ENCODE data around the gene PPP1R1B.

The PPP1R1B gene

GRCh38 chr17:39595294-39595693 is 31.5 kb upstream of the PPP1R1B start:
- Histone ChIP-seq H3K4me1 (ENCODE audit: control insufficient read depth, insufficient read depth, low read length) (peaks cover 11% of the 10 kb centered on the region), H3K36me3 (ENCODE audit: control insufficient read depth, insufficient read depth, low read length, severe bottlenecking) (no peaks in the 10 kb centered on the region)
- DNase-seq (ENCODE audit: low read depth) = no peak

GRCh38 chr17:39595928-39596510 is 30.7 kb upstream of the PPP1R1B start:
- Histone ChIP-seq H3K4me3 (ENCODE audit: low read length) (no peak overlapping the region), H3K9ac (ENCODE audit: low read length) (no peak overlapping the region), H3K36me3 (ENCODE audit: control insufficient read depth, insufficient read depth, low read length, severe bottlenecking) (no peaks in the 10 kb centered on the region), H3K27me3 (replicated peaks; ENCODE audit: control insufficient read depth, insufficient read depth, low read length) (peaks cover 91% of the 10 kb centered on the region), H3K9me3 (ENCODE audit: control insufficient read depth, low read length) (no peaks in the 10 kb centered on the region), H3K4me1 (ENCODE audit: control insufficient read depth, insufficient read depth, low read length) (peaks cover 13% of the 10 kb centered on the region)
- no peak for DNase-seq (ENCODE audit: low read depth)

More at GRCh38 chr17:39595294-39595693, 31.5 kb upstream of the PPP1R1B start:
- H3K9ac ChIP-seq (ENCODE audit: low read length) = no peak overlapping the region
- H3K27me3 ChIP-seq (replicated peaks; ENCODE audit: control insufficient read depth, insufficient read depth, low read length) = peaks cover 83% of the 10 kb centered on the region
- H3K4me3 ChIP-seq (ENCODE audit: low read length) = no peak overlapping the region
- no peaks in the 10 kb centered on the region for H3K9me3 ChIP-seq (ENCODE audit: control insufficient read depth, low read length)

- peaks cover 13% of the 10 kb centered on the region for H3K4me1 ChIP-seq (ENCODE audit: control insufficient read depth, insufficient read depth, low read length)
- no peak for DNase-seq (ENCODE audit: low read depth)
- no peaks in the 10 kb centered on the region for H3K36me3 ChIP-seq (ENCODE audit: control insufficient read depth, insufficient read depth, low read length, severe bottlenecking)
Observed at GRCh38 chr17:39596543-39597267, 30.0 kb upstream of the PPP1R1B start.

DNA sequence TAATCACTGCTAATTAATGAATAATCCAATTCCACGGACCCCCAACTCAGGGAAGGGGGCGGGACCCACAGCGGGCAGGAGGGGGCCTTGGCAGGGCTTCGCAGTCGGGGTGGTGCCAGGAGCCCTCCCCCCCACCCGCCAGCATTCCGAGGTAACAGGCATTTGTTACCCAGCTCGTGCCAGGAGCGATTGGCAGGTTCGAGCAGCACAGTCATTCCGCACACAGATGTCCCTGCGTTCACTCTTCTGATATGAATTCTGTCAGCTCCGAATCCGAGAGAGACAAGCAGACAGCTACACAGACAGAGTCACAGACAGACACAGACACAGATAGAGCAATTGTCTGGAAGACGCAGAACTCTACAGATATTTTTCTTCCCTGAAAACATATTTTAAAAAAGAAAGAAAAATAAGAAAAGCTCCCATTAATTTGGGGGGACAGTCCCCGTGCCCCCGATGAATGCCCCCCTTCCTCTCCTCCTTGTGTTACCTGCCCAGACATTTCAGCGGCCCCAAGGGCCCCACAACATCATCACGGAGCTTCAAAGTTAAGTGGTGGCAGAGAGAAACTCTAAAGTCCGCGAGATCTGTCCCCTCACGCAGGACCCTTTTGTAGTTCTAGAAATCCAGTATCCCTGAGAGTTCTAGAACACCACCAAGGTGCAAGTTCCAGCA is 29.2 kb upstream of the PPP1R1B start:
- Histone ChIP-seq H3K4me3 (ENCODE audit: low read length) (no peak overlapping the region), H3K36me3 (ENCODE audit: control insufficient read depth, insufficient read depth, low read length, severe bottlenecking) (no peaks in the 10 kb centered on the region), H3K27me3 (replicated peaks; ENCODE audit: control insufficient read depth, insufficient read depth, low read length) (peaks cover 94% of the 10 kb centered on the region), H3K4me1 (ENCODE audit: control insufficient read depth, insufficient read depth, low read length) (peaks cover 13% of the 10 kb centered on the region), H3K9me3 (ENCODE audit: control insufficient read depth, low read length) (no peaks in the 10 kb centered on the region), H3K9ac (ENCODE audit: low read length) (no peak overlapping the region)
- no peak for DNase-seq (ENCODE audit: low read depth)

More at GRCh38 chr17:39596543-39597267, 30.0 kb upstream of the PPP1R1B start:
- Histone ChIP-seq H3K9me3 (ENCODE audit: control insufficient read depth, low read length) (no peaks in the 10 kb centered on the region), H3K9ac (ENCODE audit: low read length) (no peak overlapping the region), H3K4me3 (ENCODE audit: low read length) (no peak overlapping the region), H3K27me3 (replicated peaks; ENCODE audit: control insufficient read depth, insufficient read depth, low read length) (peaks cover 91% of the 10 kb centered on the region)

- no peak for DNase-seq (ENCODE audit: low read depth)
- no peak overlapping the region for H3K9ac ChIP-seq (ENCODE audit: low read length)
- no peaks in the 10 kb centered on the region for H3K9me3 ChIP-seq (ENCODE audit: control insufficient read depth, low read length)
- H3K4me3 ChIP-seq (ENCODE audit: low read length) = no peak overlapping the region
- peaks cover 94% of the 10 kb centered on the region for H3K27me3 ChIP-seq (replicated peaks; ENCODE audit: control insufficient read depth, insufficient read depth, low read length)
- H3K36me3 ChIP-seq (ENCODE audit: control insufficient read depth, insufficient read depth, low read length, severe bottlenecking) = no peaks in the 10 kb centered on the region
- H3K4me1 ChIP-seq (ENCODE audit: control insufficient read depth, insufficient read depth, low read length) = peaks cover 13% of the 10 kb centered on the region
Observed at GRCh38 chr17:39598047-39598481, 28.7 kb upstream of the PPP1R1B start.

DNA sequence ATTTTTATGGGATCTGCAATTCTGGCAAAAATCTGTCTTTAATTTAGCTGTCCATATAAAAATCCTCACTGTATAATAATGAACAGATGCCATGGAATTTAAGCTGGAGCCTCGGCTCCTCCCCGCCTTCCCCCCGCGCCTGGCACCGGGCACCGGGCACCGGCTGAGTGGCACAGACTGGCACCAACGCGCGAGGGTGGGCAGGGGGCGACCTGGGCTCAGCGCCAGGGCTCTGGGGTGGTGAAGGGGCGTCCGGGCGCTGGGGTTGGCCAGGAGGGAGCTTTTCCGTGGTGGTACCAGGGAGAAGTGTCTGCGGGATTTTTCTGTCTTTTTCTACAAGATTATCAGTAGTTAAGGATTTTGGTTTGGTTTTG is 28.1 kb upstream of the PPP1R1B start:
- Histone ChIP-seq H3K9me3 (ENCODE audit: control insufficient read depth, low read length) (no peaks in the 10 kb centered on the region), H3K4me3 (ENCODE audit: low read length) (no peak overlapping the region), H3K9ac (ENCODE audit: low read length) (no peak overlapping the region), H3K27me3 (replicated peaks; ENCODE audit: control insufficient read depth, insufficient read depth, low read length) (peaks cover 94% of the 10 kb centered on the region), H3K36me3 (ENCODE audit: control insufficient read depth, insufficient read depth, low read length, severe bottlenecking) (no peaks in the 10 kb centered on the region), H3K4me1 (ENCODE audit: control insufficient read depth, insufficient read depth, low read length) (peaks cover 13% of the 10 kb centered on the region)
- DNase-seq (ENCODE audit: low read depth) = no peak

- peaks cover 94% of the 10 kb centered on the region for H3K27me3 ChIP-seq (replicated peaks; ENCODE audit: control insufficient read depth, insufficient read depth, low read length)
- no peaks in the 10 kb centered on the region for H3K9me3 ChIP-seq (ENCODE audit: control insufficient read depth, low read length)
- H3K4me3 ChIP-seq (ENCODE audit: low read length) = no peak overlapping the region
- no peak overlapping the region for H3K9ac ChIP-seq (ENCODE audit: low read length)
- DNase-seq (ENCODE audit: low read depth) = no peak
- H3K36me3 ChIP-seq (ENCODE audit: control insufficient read depth, insufficient read depth, low read length, severe bottlenecking) = no peaks in the 10 kb centered on the region
- H3K4me1 ChIP-seq (ENCODE audit: control insufficient read depth, insufficient read depth, low read length) = peaks cover 13% of the 10 kb centered on the region
Observed at GRCh38 chr17:39599004-39599664, 27.6 kb upstream of the PPP1R1B start.

DNA sequence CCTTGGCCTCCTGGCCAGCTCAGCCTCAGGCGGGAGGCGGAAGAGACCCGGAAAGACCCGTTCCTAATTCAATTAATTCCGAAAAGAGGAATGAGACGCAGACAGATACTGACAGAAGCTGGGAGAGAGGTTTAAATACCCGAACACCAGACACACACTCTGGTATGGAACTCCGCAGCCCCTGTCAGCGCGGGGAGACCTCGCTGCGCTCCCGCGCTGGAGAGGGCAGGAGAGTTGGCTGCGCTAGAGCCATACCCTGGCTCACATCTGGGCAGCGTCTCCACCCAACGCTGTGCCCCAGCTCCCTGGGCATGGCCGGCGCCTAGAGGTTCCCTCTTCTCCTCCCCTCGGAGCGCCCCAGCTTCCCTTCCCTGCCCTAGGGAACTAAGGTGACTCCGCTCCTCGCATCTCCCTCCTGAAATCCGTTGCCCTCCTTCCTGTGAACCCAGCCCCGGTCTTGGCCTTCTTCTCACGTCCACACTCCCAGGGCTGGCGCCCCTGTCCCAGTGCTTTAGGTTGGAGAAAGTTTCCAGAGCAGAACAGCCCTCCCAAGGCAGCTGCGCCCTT is 27.0 kb upstream of the PPP1R1B start:
- Histone ChIP-seq H3K9ac (ENCODE audit: low read length) (no peak overlapping the region), H3K9me3 (ENCODE audit: control insufficient read depth, low read length) (no peaks in the 10 kb centered on the region), H3K27me3 (replicated peaks; ENCODE audit: control insufficient read depth, insufficient read depth, low read length) (peaks cover 96% of the 10 kb centered on the region), H3K36me3 (ENCODE audit: control insufficient read depth, insufficient read depth, low read length, severe bottlenecking) (no peaks in the 10 kb centered on the region), H3K4me3 (ENCODE audit: low read length) (no peak overlapping the region), H3K4me1 (ENCODE audit: control insufficient read depth, insufficient read depth, low read length) (peaks cover 13% of the 10 kb centered on the region)
- DNase-seq (ENCODE audit: low read depth) = no peak

DNA sequence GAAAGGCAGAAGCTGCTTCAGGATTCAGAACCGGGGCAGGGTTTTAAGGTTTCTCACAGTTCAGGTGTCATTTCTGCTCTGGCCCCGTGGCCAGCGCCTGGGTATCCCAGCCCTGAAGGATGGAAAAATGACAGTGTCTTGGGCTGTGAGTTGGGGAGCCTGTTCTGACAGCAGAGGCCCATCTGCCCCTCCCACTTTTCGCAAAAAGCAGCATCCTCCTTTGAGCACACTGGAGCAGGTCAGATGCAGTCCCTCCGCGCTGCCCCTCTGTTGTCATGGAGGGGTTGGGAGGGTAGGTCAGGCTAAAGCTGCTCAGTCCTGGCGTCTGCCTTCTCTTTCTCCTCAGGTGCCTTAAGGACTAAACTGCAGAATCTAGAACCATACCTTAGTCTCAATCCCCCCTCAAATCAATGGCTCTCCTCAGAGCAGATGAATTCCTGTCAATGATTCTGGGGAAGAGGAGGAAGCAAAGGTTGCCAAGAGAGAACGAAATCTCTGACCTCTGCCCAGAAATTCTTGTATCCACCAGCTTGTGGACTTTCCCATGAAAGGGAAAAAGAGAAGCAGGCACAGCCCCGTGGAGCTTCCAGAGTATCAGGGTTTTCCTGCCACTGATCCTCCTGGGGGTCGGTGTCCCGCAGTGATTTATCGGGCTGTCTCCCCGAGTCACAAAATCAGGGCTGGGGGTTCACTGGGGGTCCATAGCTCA is 26.3 kb upstream of the PPP1R1B start:
- no peaks in the 10 kb centered on the region for H3K9me3 ChIP-seq (ENCODE audit: control insufficient read depth, low read length)
- no peak overlapping the region for H3K4me3 ChIP-seq (ENCODE audit: low read length)
- no peak for DNase-seq (ENCODE audit: low read depth)
- H3K27me3 ChIP-seq (replicated peaks; ENCODE audit: control insufficient read depth, insufficient read depth, low read length) = peaks cover 95% of the 10 kb centered on the region
- H3K36me3 ChIP-seq (ENCODE audit: control insufficient read depth, insufficient read depth, low read length, severe bottlenecking) = no peaks in the 10 kb centered on the region
- H3K4me1 ChIP-seq (ENCODE audit: control insufficient read depth, insufficient read depth, low read length) = peaks cover 13% of the 10 kb centered on the region
- H3K9ac ChIP-seq (ENCODE audit: low read length) = no peak overlapping the region

DNA sequence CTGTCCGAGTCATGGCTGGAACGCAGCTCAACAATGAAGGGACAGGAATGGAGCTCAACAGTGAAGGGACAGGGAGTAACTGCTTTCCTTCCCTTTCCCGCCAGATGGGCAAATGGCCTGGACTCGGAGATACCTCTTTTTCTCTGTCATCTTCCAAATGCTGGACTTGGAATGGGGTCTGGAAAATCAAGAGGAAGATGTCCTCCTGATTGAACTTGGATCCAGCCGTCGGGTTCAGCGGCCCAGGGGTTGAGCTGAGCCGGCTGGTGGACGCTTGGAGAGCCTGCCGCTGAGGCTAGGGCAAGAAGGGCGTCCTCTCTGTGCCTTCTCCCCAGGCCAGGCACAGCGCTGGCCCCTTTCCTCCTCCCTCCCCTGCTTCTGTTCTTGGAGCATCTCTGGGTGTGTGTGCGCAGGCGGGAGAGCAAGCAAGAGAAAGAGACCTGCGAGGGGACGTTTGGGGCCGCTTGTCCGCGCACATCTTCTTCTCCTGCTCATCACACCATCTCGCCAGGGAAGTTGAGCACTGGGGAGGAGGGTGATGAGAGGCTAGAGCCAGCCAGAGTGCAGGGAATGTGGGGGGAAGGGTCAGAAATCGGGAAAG is 25.7 kb upstream of the PPP1R1B start:
- H3K27me3 ChIP-seq (replicated peaks; ENCODE audit: control insufficient read depth, insufficient read depth, low read length) = peaks cover 88% of the 10 kb centered on the region
- no peak overlapping the region for H3K9ac ChIP-seq (ENCODE audit: low read length)

More for the DNA sequence above, 25.7 kb upstream of the PPP1R1B start:
- no peak for DNase-seq (ENCODE audit: low read depth)
- Histone ChIP-seq H3K4me3 (ENCODE audit: low read length) (no peak overlapping the region), H3K4me1 (ENCODE audit: control insufficient read depth, insufficient read depth, low read length) (peaks cover 16% of the 10 kb centered on the region), H3K9me3 (ENCODE audit: control insufficient read depth, low read length) (no peaks in the 10 kb centered on the region), H3K36me3 (ENCODE audit: control insufficient read depth, insufficient read depth, low read length, severe bottlenecking) (no peaks in the 10 kb centered on the region)

All from adipocyte (in vitro differentiated cells).